ENCODE data around the gene NHLRC2.

NHLRC2 gene

DNA sequence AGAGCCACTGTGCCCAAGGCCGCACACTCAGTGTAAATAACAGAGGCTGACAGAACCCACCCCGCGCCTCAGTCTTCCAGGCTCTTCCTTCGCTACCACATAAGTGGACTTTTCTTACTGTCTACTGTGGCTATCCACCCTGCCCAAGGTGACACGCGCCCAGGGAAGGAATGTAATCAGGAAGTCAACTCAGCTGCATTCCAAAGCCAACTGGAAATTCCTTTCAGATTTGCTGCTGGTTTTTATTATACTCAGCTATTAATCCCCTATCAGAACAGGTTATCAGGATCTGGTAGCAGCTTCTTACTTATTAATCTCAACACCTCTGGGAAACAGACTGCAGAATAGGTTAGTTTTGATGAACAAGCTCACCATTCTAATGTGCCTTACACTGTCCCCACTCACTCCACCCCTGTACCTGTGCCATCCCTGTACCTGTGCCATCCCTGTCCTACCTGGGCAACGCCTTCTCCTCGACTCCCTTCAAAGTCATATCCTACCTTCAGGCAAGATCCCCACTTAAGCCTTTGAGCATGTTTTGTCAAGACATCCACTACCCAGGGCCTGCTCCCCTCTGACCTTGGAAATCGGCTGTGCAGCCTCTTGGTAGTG is 90.7 kb downstream of the NHLRC2 start:
- no peak for DNase-seq

DNA sequence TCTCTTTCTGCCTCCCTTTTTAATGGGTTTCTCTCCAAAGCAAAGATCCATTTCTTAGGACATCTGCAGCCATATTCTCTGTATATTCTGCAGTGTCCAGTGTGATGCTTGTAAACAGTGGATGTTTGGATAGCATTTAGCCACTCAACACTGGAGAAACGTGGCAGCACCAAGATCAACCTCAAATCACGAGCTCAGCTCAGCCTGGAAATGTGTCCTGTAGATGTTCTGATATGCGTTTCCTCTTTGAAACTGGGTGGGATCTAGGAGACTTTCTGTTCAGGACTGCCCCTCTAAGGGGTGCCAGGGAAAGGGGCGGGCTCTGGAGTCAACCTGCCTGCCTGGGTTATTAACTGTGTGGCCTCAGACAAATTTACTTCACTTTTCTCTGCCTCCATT is 91.2 kb downstream of the NHLRC2 start:
- DNase-seq: no peak

DNA sequence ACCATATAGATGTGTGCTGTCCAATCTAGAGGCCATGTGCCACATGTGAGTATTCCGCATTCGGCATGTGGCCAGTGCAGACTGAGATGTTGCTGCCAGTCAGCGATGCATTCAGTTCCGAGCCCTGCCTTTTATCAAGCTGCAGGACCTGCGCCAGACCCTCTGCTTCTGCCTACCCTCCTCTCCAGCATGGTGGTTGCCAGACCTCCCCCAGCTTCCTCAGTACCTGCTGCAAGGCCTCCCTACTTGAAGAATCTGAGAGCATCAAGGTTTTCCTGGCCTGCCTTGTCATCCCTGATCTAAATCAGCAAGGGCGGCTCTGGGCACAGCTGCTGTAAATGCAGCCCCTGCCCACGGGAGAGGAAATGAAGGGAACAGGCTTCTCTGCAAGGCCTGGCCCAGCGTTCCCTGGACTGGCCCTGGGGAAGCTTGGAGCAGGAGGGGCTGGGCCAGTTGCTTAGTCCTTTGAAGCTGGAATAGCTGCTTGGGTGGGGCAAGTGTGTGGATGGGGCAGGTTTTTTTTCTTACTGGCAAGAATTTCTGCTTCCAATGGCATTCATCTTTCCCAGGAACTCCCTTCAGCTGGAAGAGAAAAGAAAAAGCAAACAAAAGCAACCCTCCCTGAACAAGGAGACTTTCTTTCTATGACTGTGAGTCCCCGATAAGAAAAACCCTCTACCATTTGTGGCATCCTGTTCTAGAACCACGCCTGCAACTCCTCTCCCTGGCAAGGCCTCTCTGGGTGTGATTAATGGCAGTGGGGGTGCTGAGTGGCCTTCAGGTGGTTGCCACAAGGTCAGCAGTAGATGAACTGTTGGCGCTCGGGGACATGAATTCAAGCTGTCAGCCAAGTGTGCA is 93.0 kb downstream of the NHLRC2 start:
- DNase-seq: no peak

DNA sequence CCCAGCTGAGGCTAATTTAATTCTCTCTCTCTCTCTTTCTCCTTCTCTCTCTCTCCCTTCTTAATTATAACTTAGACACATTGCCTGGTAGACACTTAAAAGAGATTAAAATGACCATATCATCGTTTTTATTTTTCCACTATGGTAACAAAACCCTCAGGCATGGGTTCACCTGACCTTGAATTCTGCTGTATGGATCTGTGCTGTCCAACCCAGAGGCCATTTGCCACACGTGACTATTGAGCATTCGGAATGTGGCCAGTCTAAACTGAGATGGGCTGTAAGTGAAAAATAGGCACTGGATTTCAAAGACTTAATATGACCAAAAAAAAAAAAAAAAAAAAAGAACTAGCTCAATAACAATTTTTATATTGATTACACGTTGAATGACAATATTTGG is 93.6 kb downstream of the NHLRC2 start:
- DNase-seq: no peak

DNA sequence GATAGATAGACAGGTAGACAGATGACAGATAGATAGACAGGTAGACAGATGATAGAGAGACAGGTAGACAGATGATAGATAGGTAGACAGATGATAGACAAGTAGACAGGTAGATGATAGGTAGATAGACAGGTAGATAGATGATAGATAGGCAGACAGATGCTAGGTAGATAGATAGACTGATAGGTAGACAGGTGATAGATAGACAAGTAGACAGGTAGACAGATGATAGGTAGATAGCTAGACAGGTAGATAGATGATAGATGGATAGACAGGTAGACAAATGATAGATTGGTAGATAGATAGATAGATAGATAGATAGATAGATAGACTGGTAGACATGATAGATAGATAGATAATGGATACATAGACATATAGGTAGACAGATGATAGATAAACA is 95.8 kb downstream of the NHLRC2 start:
- no peak for DNase-seq

DNA sequence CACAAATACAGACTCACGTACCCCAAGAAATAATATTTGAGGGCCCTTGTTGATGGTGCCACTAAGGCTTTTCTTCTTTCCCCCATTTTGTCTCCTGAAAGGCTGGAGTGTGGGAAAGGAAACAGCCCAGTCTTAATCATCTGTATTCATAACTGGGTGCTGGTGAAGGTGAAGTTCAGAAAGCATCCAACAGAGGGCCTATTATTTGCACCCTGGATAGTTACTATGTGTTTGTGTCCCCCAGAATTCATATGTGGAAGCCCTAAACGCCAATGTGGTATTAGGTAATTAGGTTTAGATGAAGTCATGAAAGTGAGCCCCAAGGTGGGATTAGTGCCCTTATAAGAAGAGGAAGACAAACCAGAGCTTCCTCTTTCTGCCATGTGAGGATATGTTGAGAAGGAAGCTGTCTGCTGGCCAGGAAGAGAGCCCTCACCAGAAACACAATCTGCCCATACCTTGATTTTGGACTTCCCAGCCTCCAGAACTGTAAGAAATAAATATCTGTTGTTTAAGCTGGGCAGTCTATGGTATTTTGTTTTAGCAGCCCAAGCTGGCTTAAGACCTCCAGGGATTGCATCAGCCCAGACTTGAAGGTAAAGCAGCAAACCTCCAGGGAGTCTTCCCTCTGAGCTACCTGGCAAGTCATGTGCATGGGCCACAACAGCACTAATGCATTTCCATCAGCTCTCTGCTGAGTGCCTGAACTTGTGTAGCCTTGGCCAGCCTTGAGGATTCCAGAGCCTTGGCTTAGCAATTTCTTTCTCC is 99.2 kb downstream of the NHLRC2 start:
- DNase-seq: no peak

DNA sequence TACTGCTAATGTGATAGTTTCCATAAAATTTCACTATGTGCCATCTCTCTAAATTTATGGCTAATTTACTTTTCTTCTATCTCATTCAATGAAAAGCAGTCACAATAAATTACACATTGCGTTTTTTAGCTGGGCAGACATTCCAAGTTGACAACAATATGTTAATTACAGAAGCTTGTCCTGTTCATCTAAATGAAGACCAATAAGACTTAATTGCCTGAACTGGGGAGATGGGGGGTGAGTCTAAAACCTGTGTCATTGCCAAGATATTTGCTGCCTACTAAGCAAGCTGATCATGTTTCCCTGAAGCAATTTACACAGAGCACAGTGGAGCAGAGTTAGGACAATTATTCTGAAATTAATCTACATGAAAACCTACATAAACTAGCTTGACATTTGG is 99.9 kb downstream of the NHLRC2 start:
- DNase-seq: no peak

DNA sequence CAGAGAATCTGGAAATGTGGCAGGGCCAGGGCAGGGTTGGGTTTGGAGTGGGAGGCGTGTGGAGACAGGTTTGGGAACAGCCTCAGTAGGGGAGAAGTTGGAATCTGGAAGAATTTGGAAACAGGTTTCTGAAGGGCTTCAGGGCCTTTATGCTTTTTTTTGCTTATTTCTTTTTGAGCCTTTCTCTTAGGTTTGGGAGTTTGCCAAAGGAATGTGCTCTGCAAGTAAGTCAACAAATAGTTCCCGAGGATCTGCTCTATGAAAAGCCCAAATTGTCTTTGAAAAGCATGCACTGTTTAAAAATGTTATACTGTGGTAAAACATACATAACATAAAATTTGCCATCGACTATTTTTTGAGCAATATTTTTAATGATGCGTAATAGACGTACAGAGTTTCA is 102.6 kb downstream of the NHLRC2 start:
- no peak for DNase-seq

DNA sequence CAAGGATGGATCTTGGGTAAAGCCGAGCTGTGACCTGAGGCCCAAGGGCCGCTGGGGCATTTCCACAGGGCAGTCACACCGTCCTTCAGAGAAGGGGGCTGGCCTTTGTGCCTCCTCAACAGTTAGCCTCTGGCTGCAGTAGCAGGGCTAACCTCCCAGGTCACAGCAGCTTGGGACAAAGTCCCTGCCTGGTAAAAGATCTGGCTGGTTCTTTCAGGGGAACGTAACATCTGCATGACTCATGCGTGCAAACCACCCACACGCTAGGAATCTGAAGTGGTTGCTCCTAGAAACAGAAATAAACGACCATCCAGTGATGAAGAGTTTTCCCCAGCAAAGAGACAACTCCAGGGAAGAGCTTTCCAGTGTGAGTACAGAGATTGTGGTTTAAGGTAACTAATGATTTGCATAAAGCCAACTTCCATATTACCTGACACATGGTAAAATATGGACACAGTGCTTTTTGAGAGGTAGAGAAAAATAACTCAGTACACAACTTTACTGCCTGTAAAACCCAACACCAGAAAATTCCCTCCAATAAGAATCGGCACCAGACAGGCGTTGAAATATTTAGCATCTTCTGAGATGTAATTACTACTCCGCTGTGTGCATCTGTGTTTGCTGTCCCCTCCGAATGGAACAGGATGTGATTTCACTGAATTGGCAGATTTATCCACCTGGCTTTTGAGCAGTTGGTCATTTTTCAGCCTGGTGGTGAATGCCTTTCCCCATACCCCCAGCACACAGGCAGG is 104.3 kb downstream of the NHLRC2 start:
- DNase-seq: no peak

DNA sequence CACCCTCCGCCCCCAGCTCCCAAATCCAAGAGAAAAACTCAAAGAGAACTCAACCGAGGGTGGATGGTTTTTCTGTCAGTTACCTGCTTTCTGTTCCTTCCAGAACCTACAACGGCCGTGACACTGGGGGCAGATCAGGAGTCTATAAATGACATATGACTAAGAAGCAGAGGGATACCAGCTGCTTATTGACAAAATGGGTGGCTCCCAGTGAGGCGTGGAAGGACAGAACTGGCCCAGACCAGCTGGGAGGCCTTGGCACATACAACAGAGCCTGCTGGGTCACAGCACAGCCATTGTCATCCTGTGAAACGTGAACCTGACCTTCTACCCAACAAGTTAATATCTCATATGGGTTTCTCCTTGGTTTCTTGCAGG is 104.9 kb downstream of the NHLRC2 start:
- DNase-seq: no peak

DNA sequence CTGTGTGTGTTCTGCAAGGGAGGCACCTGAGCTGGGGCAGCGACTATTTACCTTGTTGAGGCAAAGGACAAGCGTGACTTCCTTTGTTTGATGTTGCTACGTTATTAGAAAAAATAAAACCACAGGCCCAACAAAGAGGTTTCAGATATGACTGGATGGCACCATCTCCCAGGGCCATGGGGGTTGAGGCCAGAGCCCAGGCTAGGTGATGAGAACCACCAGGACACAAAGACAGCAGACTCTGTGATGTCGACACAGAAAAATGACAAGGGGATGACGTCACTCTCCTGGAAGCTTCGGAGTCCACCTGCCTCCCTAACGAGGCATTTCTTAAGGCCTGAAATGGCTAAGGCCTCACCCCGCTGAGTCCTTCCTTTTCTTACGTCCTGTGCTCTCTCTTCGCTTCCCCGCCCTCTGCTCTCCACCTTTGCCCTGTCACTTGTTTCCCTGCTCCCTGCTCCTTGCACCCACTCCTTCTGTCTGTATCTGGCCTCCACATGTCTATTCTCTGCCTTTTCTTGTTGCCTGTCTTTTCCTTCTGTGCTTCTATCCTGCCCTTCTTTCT is 106.2 kb downstream of the NHLRC2 start:
- peak; percentile 59 for DNase-seq

DNA sequence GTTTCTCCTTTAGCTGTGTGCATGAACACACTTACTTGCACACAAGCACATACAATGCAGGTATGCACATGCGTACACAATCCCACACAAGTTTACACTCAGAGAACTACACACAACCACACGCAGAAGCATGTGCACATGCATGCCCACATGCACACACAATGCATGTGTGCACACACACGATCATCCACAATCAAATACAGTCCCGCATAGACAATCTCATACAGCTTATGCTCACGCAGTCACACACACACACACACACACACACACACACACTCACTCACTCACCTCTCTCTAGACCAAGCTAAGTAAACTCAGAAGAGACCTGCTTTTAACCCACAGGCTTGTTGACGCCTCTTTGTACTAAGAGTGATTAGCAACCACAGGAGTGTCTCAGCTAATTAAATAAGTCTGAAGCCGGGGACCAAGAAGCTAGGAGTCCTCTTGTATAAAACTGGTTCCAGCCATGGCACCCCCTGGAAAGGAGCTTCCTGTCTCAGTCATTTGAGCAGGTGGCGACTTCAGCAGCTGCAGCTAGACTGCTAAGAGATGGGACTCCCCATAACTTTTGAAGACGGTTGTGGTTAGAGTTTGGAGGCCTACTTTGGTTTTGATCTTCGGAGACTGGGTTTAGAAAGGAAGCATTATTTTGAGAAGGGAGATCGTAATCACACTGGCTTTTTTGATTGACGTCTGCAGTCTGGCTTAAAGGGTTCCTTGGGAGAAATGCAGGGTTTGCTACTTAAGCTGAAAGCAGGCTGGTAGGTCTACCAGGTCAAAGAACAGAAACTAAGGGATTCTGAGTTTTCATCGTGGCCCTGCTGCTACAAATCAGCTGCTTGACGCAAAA is 106.9 kb downstream of the NHLRC2 start:
- DNase-seq: peak; percentile 94

DNA sequence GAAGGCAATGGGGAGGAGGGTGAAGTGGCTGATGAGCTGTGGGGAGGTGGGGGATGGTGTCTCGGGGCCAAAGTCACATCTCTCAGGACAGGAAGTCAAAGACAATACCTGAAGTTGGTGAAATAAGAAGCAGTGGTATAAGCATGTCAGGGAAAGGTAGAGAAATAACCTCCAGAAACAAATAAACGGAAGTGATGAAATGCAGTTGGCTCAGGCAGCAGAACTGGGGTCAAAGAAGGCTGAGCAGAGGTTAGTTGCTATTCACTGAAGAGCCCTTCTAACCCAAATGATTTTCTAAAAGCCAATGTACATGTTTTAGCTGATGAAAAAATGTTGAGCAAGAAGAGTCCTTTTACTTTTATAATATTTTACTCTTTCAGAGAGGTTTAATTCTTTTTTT is 110.6 kb downstream of the NHLRC2 start:
- no peak for DNase-seq

DNA sequence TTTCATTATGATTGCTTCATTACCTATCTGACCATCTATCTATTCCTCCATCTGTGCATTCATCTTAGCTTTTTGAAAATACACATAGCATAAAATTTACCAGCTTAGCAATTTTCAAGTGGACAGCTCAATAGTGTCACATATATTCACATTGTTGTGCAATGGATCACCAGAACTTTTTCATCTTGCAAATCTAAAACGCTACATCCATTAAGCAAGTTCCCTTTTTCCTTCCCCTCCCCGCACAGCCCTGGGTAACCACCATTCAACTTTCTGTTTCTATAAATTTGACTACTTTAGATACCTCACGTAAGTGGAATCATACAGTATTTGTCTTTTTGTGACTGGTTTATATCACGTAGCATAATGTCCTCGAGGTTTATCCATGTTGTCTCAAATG is 111.2 kb downstream of the NHLRC2 start:
- DNase-seq: no peak
